H9 (cell line): ENCODE results near the gene RALY. TPM values are rescaled to one million over a fixed set of nuclear protein-coding genes. Genes with fewer than 3 reads are reported as not detected.

Source experiments
- DNase-seq: peaks from one replicate; pipeline ENCODE4 v3.0.0-alpha.2; 2017
- H2AFZ ChIP-seq: one replicate; pipeline ENCODE4 v1.6.1; 2013; ENCODE audit warnings: mild to moderate bottlenecking, low read length, control low read depth, moderate library complexity
- H2AK5ac ChIP-seq: 2 replicates; pipeline ENCODE4 v1.6.1; 2013; ENCODE audit warnings: low read length, control low read depth, mixed read lengths; ENCODE audit not compliant: insufficient read length
- H2BK120ac ChIP-seq: one replicate; pipeline ENCODE4 v1.6.1; 2013; ENCODE audit warnings: low read depth, mild to moderate bottlenecking, low read length, control low read depth, inconsistent platforms; ENCODE audit not compliant: poor library complexity, severe bottlenecking
- H2BK12ac ChIP-seq: 2 replicates; pipeline ENCODE4 v1.6.1; 2013; ENCODE audit warnings: low read length, control low read depth, mixed read lengths, low read depth; ENCODE audit not compliant: insufficient read length
- H2BK15ac ChIP-seq: 2 replicates; pipeline ENCODE4 v1.6.1; 2013; ENCODE audit warnings: low read depth, low read length, control low read depth
- H2BK20ac ChIP-seq: one replicate; pipeline ENCODE4 v1.6.1; 2013; ENCODE audit warnings: low read depth, mild to moderate bottlenecking, low read length, control low read depth, inconsistent platforms; ENCODE audit not compliant: poor library complexity, severe bottlenecking
- H2BK5ac ChIP-seq: 2 replicates; pipeline ENCODE4 v1.6.1; 2013; ENCODE audit warnings: low read length, control low read depth, mixed read lengths; ENCODE audit not compliant: insufficient read length
- H3K14ac ChIP-seq: 2 replicates; pipeline ENCODE4 v1.6.1; 2013; ENCODE audit warnings: low read length, control low read depth; ENCODE audit not compliant: insufficient read depth
- H3K18ac ChIP-seq: 2 replicates; pipeline ENCODE4 v1.6.1; 2013; ENCODE audit warnings: low read depth, mild to moderate bottlenecking, mixed read lengths, low read length, control low read depth; ENCODE audit not compliant: insufficient read length
- H3K23ac ChIP-seq: 2 replicates; pipeline ENCODE4 v1.6.1; 2013; ENCODE audit warnings: low read length, control low read depth, mixed read lengths, low read depth; ENCODE audit not compliant: insufficient read length
- H3K23me2 ChIP-seq: 2 replicates; pipeline ENCODE4 v1.6.1; 2013; ENCODE audit warnings: low read depth, mild to moderate bottlenecking, mixed read lengths, low read length, control low read depth; ENCODE audit not compliant: insufficient read length, poor library complexity, severe bottlenecking
- H3K27ac ChIP-seq: 2 replicates; pipeline ENCODE4 v1.5.1; 2013; ENCODE audit warnings: low read length, control low read depth, mixed read lengths, low read depth; ENCODE audit not compliant: insufficient read length
- H3K27me3 ChIP-seq: 2 replicates; pipeline ENCODE4 v1.6.1; 2013; ENCODE audit warnings: low read length, control low read depth, inconsistent platforms; ENCODE audit not compliant: insufficient read depth
- H3K4ac ChIP-seq: 2 replicates; pipeline ENCODE4 v1.6.1; 2013; ENCODE audit warnings: low read depth, mild to moderate bottlenecking, control low read depth, inconsistent platforms, low read length, moderate library complexity
- H3K4me1 ChIP-seq: 2 replicates; pipeline ENCODE4 v1.6.1; 2013; ENCODE audit warnings: low read length, control low read depth, inconsistent platforms; ENCODE audit not compliant: insufficient read depth
- H3K4me2 ChIP-seq: 2 replicates; pipeline ENCODE4 v1.6.1; 2013; ENCODE audit warnings: low read length, control low read depth, mixed read lengths; ENCODE audit not compliant: insufficient read length, insufficient read depth
- H3K56ac ChIP-seq: 2 replicates; pipeline ENCODE4 v1.6.1; 2013; ENCODE audit warnings: low read depth, mild to moderate bottlenecking, mixed read lengths, low read length, control low read depth; ENCODE audit not compliant: insufficient read length
- H3K79me1 ChIP-seq: 2 replicates; pipeline ENCODE4 v1.6.1; 2013; ENCODE audit warnings: low read depth, mild to moderate bottlenecking, moderate library complexity, low read length, control low read depth, inconsistent platforms; ENCODE audit not compliant: insufficient read depth, poor library complexity, severe bottlenecking
- H3K79me2 ChIP-seq: 2 replicates; pipeline ENCODE4 v1.6.1; 2013; ENCODE audit warnings: low read length, control low read depth, inconsistent platforms; ENCODE audit not compliant: insufficient read depth
- H3K9ac ChIP-seq: 2 replicates; pipeline ENCODE4 v1.6.1; 2013; ENCODE audit warnings: low read length, control low read depth, mixed read lengths; ENCODE audit not compliant: insufficient read length; ENCODE audit errors: extremely low read depth
- H3K9me3 ChIP-seq: one replicate; pipeline ENCODE4 v1.6.1; 2013; ENCODE audit warnings: low read depth, low read length, inconsistent platforms; ENCODE audit not compliant: control insufficient read depth
- H3T11ph ChIP-seq: one replicate; pipeline ENCODE4 v1.6.1; 2013; ENCODE audit warnings: mild to moderate bottlenecking, low read length, control low read depth, inconsistent platforms
- H4K20me1 ChIP-seq: one replicate; pipeline ENCODE4 v1.6.1; 2013; ENCODE audit not compliant: control insufficient read depth, insufficient read length, insufficient read depth
- H4K5ac ChIP-seq: 2 replicates; pipeline ENCODE4 v1.6.1; 2013; ENCODE audit warnings: low read depth, mild to moderate bottlenecking, mixed read lengths, low read length, control low read depth; ENCODE audit not compliant: insufficient read length
- H4K8ac ChIP-seq: replicated peaks from 2 replicates; pipeline ENCODE4 v1.6.1; 2013; ENCODE audit warnings: low read length, control low read depth, mixed read lengths, low read depth; ENCODE audit not compliant: insufficient read length
- H4K91ac ChIP-seq: 2 replicates; pipeline ENCODE4 v1.6.1; 2013; ENCODE audit warnings: low read depth, mild to moderate bottlenecking, moderate library complexity, mixed read lengths, low read length, control low read depth; ENCODE audit not compliant: insufficient read length
- H3K27ac Mint-ChIP-seq, 3 experiments: 2 replicates in 2 of 3; 3 replicates in 1 of 3; pipeline ENCODE4 v1.8.0; 2020 to 2021; ENCODE audit warnings: mixed read lengths in 3 of 3, mild to moderate bottlenecking in 1 of 3, moderate library complexity in 1 of 3
- H3K27me3 Mint-ChIP-seq: 2 replicates; pipeline ENCODE4 v1.8.0; 2021; ENCODE audit warnings: low read depth, mild to moderate bottlenecking, moderate library complexity, mixed read lengths
- H3K36me3 Mint-ChIP-seq, 3 experiments: 2 replicates in 2 of 3; 3 replicates in 1 of 3; pipeline ENCODE4 v1.8.0; 2020 to 2021; ENCODE audit warnings: low read depth in 3 of 3, mixed read lengths in 3 of 3; ENCODE audit not compliant: insufficient read depth in 1 of 3
- H3K4me1 Mint-ChIP-seq, 2 experiments: 2 replicates each; pipeline ENCODE4 v1.8.0; 2020; ENCODE audit warnings: mixed read lengths in 2 of 2
- H3K4me3 Mint-ChIP-seq, 2 experiments: 2 replicates in 1 of 2; 3 replicates in 1 of 2; pipeline ENCODE4 v1.8.0; 2020 to 2021; ENCODE audit warnings: mild to moderate bottlenecking in 2 of 2, mixed read lengths in 2 of 2, moderate library complexity in 1 of 2
- H3K9me3 Mint-ChIP-seq, 2 experiments: 2 replicates in 1 of 2; 3 replicates in 1 of 2; pipeline ENCODE4 v1.8.0; 2020; ENCODE audit warnings: mild to moderate bottlenecking in 2 of 2, mixed read lengths in 2 of 2, moderate library complexity in 1 of 2
- WGBS: extraction: QIAGEN DNeasy Blood & Tissue Kit; methylation state at CpG from one replicate; pipeline ENCODE4 v1.1.7; 2013; ENCODE audit warnings: missing lambda C conversion rate, low lambda C conversion rate, mixed read lengths; ENCODE audit not compliant: insufficient read length; ENCODE audit errors: extremely low coverage; 5-methylcytosine and 5-hydroxymethylcytosine counted together
- total RNA-seq: library from RNA; stranded (reverse); gene quantifications from 2 replicates; pipeline ENCODE4 v1.2.1, GENCODE V29; 2021
- TF ChIP-seq, protein P1 (sequence below): fragments of 200-600 bp; sonication (generic); conservative IDR thresholded peaks from 3 replicates; pipeline ENCODE4 v1.8.0; 2021; ENCODE audit warnings: antibody characterized with exemption, mild to moderate bottlenecking

RALY gene
- total RNA-seq, 1 experiment from 2014 or later, result 199 TPM

GRCh38 chr20:34096699-34097444, 103.2 kb downstream of the RALY start:
- H2BK12ac ChIP-seq, result no peak overlapping the region
- H4K20me1 ChIP-seq, result no peaks in the 10 kb centered on the region
- no peak overlapping the region for H3K9ac ChIP-seq
- no peak overlapping the region for H3K4ac ChIP-seq
- H3K27ac ChIP-seq, result no peak overlapping the region
- H3K9me3 Mint-ChIP-seq, result no peaks in the 10 kb centered on the region
- no peaks in the 10 kb centered on the region for H3K4me1 Mint-ChIP-seq
- no peaks in the 10 kb centered on the region for H3K4me1 ChIP-seq
- no peak overlapping the region for H2BK15ac ChIP-seq
- no peaks in the 10 kb centered on the region for H3K27me3 Mint-ChIP-seq
- H4K91ac ChIP-seq, result no peak overlapping the region
- H4K5ac ChIP-seq, result no peak overlapping the region
- H2BK20ac ChIP-seq, result no peak overlapping the region
- H2AFZ ChIP-seq, result no peak overlapping the region
- H2AK5ac ChIP-seq, result no peak overlapping the region
- no peak overlapping the region for H3K56ac ChIP-seq
- no peak overlapping the region for H3T11ph ChIP-seq
- H3K4me2 ChIP-seq, result no peak overlapping the region
- no peak overlapping the region for H3K18ac ChIP-seq
- H3K4me3 Mint-ChIP-seq, result no peak overlapping the region
- no peaks in the 10 kb centered on the region for H3K23me2 ChIP-seq
- H2BK120ac ChIP-seq, result no peak overlapping the region
- no peak overlapping the region for H2BK5ac ChIP-seq
- no peaks in the 10 kb centered on the region for H3K9me3 ChIP-seq
- no peaks in the 10 kb centered on the region for H3K27me3 ChIP-seq
- WGBS, result no CpG with 5 or more reads among the region's 9 CpGs
- H3K79me1 ChIP-seq, result no peaks in the 10 kb centered on the region
- no peak overlapping the region for H3K14ac ChIP-seq
- no peak overlapping the region for H3K23ac ChIP-seq
- H3K27ac Mint-ChIP-seq, result peak overlapping the region in 1 of 3 experiments; percentile 78; a peak in 2 of 7 replicates
- peaks cover 65 to 98% (median 94%) of the 10 kb centered on the region in 3 experiments for H3K36me3 Mint-ChIP-seq
- DNase-seq, result no peak
- H4K8ac ChIP-seq, result no peak overlapping the region
- no peaks in the 10 kb centered on the region for H3K79me2 ChIP-seq
- TF ChIP-seq, protein P1, sequence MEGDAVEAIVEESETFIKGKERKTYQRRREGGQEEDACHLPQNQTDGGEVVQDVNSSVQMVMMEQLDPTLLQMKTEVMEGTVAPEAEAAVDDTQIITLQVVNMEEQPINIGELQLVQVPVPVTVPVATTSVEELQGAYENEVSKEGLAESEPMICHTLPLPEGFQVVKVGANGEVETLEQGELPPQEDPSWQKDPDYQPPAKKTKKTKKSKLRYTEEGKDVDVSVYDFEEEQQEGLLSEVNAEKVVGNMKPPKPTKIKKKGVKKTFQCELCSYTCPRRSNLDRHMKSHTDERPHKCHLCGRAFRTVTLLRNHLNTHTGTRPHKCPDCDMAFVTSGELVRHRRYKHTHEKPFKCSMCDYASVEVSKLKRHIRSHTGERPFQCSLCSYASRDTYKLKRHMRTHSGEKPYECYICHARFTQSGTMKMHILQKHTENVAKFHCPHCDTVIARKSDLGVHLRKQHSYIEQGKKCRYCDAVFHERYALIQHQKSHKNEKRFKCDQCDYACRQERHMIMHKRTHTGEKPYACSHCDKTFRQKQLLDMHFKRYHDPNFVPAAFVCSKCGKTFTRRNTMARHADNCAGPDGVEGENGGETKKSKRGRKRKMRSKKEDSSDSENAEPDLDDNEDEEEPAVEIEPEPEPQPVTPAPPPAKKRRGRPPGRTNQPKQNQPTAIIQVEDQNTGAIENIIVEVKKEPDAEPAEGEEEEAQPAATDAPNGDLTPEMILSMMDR, result no peak
